ENCODE measurements around the gene FRMD8.

DNA sequence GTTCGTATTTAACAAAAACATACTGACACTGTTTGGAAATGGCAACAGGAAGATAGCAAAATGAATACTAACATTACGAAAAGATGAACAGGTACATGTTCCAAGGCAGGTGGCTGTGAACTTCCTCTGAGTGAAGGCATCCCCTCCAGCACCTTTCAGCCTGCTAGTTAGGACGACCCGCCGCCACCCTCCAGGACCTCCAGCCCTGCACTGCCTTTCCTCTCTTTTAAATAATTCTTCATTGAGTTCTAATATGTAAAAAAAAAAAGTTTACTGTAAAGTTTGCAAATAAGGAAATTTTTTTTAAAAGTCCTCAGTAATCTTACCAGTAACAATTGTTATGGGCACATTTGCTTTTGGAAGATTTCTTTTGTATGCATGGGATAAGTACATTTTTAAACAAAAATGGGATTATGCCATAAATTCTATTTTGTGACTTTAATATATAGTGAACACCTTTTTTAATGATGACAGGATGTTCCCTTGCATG, 42.2 kb downstream of the FRMD8 start:
- TF ChIP-seq, protein P1, sequence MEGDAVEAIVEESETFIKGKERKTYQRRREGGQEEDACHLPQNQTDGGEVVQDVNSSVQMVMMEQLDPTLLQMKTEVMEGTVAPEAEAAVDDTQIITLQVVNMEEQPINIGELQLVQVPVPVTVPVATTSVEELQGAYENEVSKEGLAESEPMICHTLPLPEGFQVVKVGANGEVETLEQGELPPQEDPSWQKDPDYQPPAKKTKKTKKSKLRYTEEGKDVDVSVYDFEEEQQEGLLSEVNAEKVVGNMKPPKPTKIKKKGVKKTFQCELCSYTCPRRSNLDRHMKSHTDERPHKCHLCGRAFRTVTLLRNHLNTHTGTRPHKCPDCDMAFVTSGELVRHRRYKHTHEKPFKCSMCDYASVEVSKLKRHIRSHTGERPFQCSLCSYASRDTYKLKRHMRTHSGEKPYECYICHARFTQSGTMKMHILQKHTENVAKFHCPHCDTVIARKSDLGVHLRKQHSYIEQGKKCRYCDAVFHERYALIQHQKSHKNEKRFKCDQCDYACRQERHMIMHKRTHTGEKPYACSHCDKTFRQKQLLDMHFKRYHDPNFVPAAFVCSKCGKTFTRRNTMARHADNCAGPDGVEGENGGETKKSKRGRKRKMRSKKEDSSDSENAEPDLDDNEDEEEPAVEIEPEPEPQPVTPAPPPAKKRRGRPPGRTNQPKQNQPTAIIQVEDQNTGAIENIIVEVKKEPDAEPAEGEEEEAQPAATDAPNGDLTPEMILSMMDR (IDR thresholded peaks at IDR 0.05; ENCODE audit: low read length), result no peak
- no peak for TF ChIP-seq EZH2 (IDR thresholded peaks at IDR 0.05; ENCODE audit: borderline replicate concordance, low read length)

All from OCI-LY1 (cell line).